Loucy (cell line): ENCODE results near the gene STXBP2.

ENCODE experiments used
- H2AFZ ChIP-seq: fragments of 200-600 bp; sonication (generic); 2 replicates; pipeline ENCODE4 v1.6.0; 2016; ENCODE audit warnings: antibody characterized with exemption, mild to moderate bottlenecking, low read length, moderate library complexity
- H3F3A ChIP-seq: fragments of 200-600 bp; 2 replicates; pipeline ENCODE4 v1.6.0; 2016; ENCODE audit warnings: antibody characterized with exemption, low read depth, mild to moderate bottlenecking
- H3K27me3 ChIP-seq: fragments of 200-600 bp; sonication (generic); 2 replicates; pipeline ENCODE4 v1.6.1; 2014; ENCODE audit warnings: low read length, mild to moderate bottlenecking; ENCODE audit not compliant: insufficient read depth, poor library complexity, severe bottlenecking
- H3K36me3 ChIP-seq: fragments of 200-600 bp; sonication (generic); 2 replicates; pipeline ENCODE4 v1.6.1; 2016; ENCODE audit warnings: low read length; ENCODE audit not compliant: insufficient read depth
- H3K4me1 ChIP-seq: fragments of 200-600 bp; sonication (generic); 2 replicates; pipeline ENCODE4 v1.5.1; 2014; ENCODE audit warnings: low read length, mild to moderate bottlenecking; ENCODE audit not compliant: insufficient read depth, poor library complexity, severe bottlenecking
- H3K4me2 ChIP-seq: fragments of 200-600 bp; sonication (generic); 2 replicates; pipeline ENCODE4 v1.6.0; 2014; ENCODE audit warnings: antibody characterized with exemption, low read length, low read depth, mild to moderate bottlenecking; ENCODE audit not compliant: poor library complexity, severe bottlenecking
- H3K4me3 ChIP-seq: fragments of 200-600 bp; sonication (generic); 2 replicates; pipeline ENCODE4 v1.5.1; 2014; ENCODE audit warnings: low read length, mild to moderate bottlenecking, mixed read lengths; ENCODE audit not compliant: poor library complexity, severe bottlenecking
- H3K79me2 ChIP-seq: fragments of 200-600 bp; sonication (generic); 2 replicates; pipeline ENCODE4 v1.6.1; 2014; ENCODE audit warnings: low read length; ENCODE audit not compliant: insufficient read depth
- H3K9ac ChIP-seq: fragments of 200-600 bp; sonication (generic); 2 replicates; pipeline ENCODE4 v1.6.0; 2014; ENCODE audit warnings: mild to moderate bottlenecking, low read depth, low read length, moderate library complexity; ENCODE audit not compliant: poor library complexity, severe bottlenecking
- H3K9me2 ChIP-seq: fragments of 200-600 bp; sonication (generic); replicated peaks from 2 replicates; pipeline ENCODE4 v1.6.1; 2016; ENCODE audit warnings: low read depth, low read length, mixed read lengths
- H3K9me3 ChIP-seq: fragments of 200-600 bp; sonication (generic); 2 replicates; pipeline ENCODE4 v1.6.1; 2014; ENCODE audit warnings: mild to moderate bottlenecking, antibody characterized with exemption, low read length, low read depth; ENCODE audit not compliant: insufficient read depth
- H4K20me1 ChIP-seq: fragments of 200-600 bp; sonication (generic); 2 replicates; pipeline ENCODE4 v1.6.0; 2014; ENCODE audit warnings: antibody characterized with exemption, low read length, mild to moderate bottlenecking; ENCODE audit not compliant: insufficient read depth, poor library complexity, severe bottlenecking
- CTCF ChIP-seq: fragments of 200-600 bp; sonication (generic); conservative IDR thresholded peaks from 2 replicates; pipeline ENCODE4 v1.5.1; 2014; ENCODE audit warnings: mild to moderate bottlenecking, antibody characterized with exemption, low read length
- EZH2phosphoT487 ChIP-seq: fragments of 200-600 bp; IDR thresholded peaks from 2 replicates; pipeline ENCODE4 v1.6.1; 2018; ENCODE audit warnings: antibody characterized with exemption, mild to moderate bottlenecking, moderate library complexity, borderline replicate concordance

STXBP2 gene

GRCh38 chr19:7602935-7603497 lies 33.9 kb upstream of the STXBP2 start:
- H3K79me2 ChIP-seq: no peaks in the 10 kb centered on the region
- H3K9me2 ChIP-seq: no peaks in the 10 kb centered on the region
- no peaks in the 10 kb centered on the region for H4K20me1 ChIP-seq
- H3K27me3 ChIP-seq: no peaks in the 10 kb centered on the region
- no peak overlapping the region for H3K9ac ChIP-seq
- H3K9me3 ChIP-seq: no peaks in the 10 kb centered on the region
- no peak overlapping the region for H3K4me3 ChIP-seq
- H3K36me3 ChIP-seq: no peaks in the 10 kb centered on the region
- H3K4me2 ChIP-seq: no peak overlapping the region
- no peaks in the 10 kb centered on the region for H3F3A ChIP-seq
- TF ChIP-seq CTCF (no peak), EZH2phosphoT487 (no peak)
- no peaks in the 10 kb centered on the region for H3K4me1 ChIP-seq
- H2AFZ ChIP-seq: no peak overlapping the region

- Histone ChIP-seq H3K4me3 (no peak overlapping the region), H3K4me1 (no peaks in the 10 kb centered on the region), H3K9ac (no peak overlapping the region), H3K27me3 (no peaks in the 10 kb centered on the region), H2AFZ (no peak overlapping the region), H3K36me3 (no peaks in the 10 kb centered on the region), H3K9me3 (no peaks in the 10 kb centered on the region), H3K9me2 (no peaks in the 10 kb centered on the region), H3K79me2 (no peaks in the 10 kb centered on the region), H4K20me1 (no peaks in the 10 kb centered on the region), H3F3A (no peaks in the 10 kb centered on the region), H3K4me2 (no peak overlapping the region)
- TF ChIP-seq EZH2phosphoT487 (no peak), CTCF (no peak)
Observed at GRCh38 chr19:7603919-7604318, 33.0 kb upstream of the STXBP2 start.

DNA sequence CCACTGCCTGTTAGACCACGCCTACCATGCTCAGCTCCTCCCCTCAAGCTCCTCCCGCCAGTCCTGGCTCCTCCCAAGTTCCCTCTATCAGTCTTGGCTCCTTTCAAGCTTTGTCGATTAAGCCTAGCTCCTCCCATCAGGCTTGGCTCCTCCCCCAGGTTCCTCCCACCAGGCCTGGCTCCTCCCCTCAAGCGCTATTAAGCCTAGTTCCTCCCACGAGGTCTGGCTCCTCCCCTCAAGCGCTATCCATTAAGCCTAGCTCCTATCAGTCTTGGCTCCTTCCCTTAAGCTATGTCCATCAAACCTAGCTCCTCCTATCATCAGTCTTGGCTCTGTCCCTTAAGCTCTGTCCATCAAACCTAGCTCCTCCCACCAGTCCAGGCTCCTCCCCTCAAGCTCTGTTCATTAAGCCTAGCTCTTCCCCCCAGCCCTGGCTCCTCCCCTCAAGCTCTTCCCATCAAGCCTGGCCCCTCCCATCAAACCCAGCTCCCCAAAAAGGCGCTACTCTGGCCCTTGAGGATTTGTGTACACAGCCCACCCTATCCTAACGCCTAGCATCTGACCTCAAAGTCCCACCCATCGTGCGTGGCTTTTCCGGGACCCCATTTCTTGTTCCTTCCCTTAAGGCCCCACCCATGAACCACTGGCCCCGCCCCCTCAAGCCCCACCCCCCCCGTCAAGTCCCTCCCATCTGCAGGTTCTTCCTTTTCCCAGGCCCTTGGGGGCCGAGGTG lies 31.3 kb upstream of the STXBP2 start:
- Histone ChIP-seq H3K4me2 (no peak overlapping the region), H3K27me3 (no peaks in the 10 kb centered on the region), H4K20me1 (no peaks in the 10 kb centered on the region), H2AFZ (no peak overlapping the region), H3K9me3 (no peaks in the 10 kb centered on the region), H3K36me3 (no peaks in the 10 kb centered on the region), H3K79me2 (no peaks in the 10 kb centered on the region), H3K9ac (no peak overlapping the region), H3F3A (no peaks in the 10 kb centered on the region), H3K4me3 (no peak overlapping the region), H3K4me1 (no peaks in the 10 kb centered on the region), H3K9me2 (no peaks in the 10 kb centered on the region)
- TF ChIP-seq EZH2phosphoT487: no peak
- no peak for TF ChIP-seq CTCF
